ENCODE measurements around the gene EMX2.

The EMX2 gene

DNA sequence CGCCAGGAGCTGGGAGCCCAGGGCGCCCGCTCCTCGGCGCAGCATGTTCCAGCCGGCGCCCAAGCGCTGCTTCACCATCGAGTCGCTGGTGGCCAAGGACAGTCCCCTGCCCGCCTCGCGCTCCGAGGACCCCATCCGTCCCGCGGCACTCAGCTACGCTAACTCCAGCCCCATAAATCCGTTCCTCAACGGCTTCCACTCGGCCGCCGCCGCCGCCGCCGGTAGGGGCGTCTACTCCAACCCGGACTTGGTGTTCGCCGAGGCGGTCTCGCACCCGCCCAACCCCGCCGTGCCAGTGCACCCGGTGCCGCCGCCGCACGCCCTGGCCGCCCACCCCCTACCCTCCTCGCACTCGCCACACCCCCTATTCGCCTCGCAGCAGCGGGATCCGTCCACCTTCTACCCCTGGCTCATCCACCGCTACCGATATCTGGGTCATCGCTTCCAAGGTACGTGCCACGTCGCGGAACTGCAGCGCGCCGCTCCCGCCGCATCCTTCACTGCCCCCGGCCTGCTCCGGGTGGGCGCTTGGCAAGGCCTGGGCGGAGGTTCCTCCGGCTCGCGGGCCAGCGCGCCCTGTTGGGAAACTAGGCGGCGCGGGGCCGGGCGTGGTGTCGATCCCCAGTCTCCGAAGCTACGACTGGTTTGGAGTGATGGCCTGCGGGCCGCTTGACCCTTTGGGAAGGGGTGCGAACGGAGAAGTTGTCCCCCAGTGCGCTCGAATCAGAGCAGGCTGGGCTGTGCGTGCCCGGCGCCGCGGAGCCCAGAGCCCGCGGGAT lies 868 bp downstream of the EMX2 start:
- DNase-seq (ENCODE audit: extremely low spot score): peak; percentile 54
- ChIA-PET CTCF (no interaction called here), POLR2A (interaction anchor here (1.3 kb wide), 1 partner anchor 35 kb away, joined by 5 read pairs; no protein-coding TSS in a partner anchor)
- TF ChIP-seq ZNF384 (IDR thresholded peaks at IDR 0.05): no peak
- TF ChIP-seq FOXM1 (IDR thresholded peaks at IDR 0.05; ENCODE audit: borderline replicate concordance): no peak
- TF ChIP-seq CTBP1 (IDR thresholded peaks at IDR 0.05; ENCODE audit: borderline replicate concordance): peak; percentile 32; the same call in 1 of the 2 replicates
- TF ChIP-seq L3MBTL2 (conservative IDR thresholded peaks at IDR 0.05): 0 out of 2 replicates have a peak, but pooled peaks have one; percentile 39

DNA sequence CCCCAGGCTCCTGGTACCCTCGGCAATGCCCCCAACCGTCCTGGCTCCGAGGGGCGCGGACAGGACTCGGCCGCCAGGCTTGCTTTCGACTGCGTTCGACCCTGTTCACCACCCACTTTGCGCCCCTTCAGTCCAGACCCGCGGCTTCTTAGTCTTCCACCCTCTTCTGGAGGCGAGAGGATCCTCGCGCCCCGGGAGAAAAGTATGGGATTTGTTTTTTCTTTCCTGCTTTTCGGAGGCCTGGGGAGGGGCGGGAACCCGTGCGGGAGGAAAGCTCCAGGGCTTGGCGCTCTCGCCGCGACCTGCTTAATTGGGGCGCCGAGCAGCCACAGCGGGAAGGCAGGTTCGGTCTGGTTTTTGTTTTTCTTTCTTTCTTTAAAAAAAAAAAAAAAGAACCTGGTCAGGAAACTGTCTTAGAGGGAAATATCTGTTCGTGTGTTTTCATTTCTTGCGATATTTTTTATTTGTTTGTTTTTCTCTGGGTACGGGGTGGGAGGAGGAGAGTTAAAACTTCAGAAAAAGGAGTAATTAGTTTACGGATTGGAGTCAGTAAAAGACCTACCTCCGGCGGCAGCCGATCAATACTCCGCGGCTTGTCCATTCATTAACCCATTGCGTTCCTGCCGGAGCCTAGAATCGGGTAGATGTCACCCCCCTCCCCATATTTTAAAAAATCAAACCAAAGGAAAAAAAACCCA lies 1.6 kb downstream of the EMX2 start:
- DNase-seq (ENCODE audit: extremely low spot score): peak; percentile 37
- POLR2A ChIA-PET: no interaction called here
- TF ChIP-seq NFRKB (IDR thresholded peaks at IDR 0.05) (no peak), FOXM1 (IDR thresholded peaks at IDR 0.05; ENCODE audit: borderline replicate concordance) (no peak), L3MBTL2 (conservative IDR thresholded peaks at IDR 0.05) (no peak; the same call in 1 of the 2 replicates), SP1 (IDR thresholded peaks at IDR 0.05) (no peak), ARNT (IDR thresholded peaks at IDR 0.05) (no peak), SUZ12 (IDR thresholded peaks at IDR 0.05) (no peak), HDGF (IDR thresholded peaks at IDR 0.05; ENCODE audit: borderline replicate concordance) (no peak)
- CTCF ChIA-PET: no interaction called here

DNA sequence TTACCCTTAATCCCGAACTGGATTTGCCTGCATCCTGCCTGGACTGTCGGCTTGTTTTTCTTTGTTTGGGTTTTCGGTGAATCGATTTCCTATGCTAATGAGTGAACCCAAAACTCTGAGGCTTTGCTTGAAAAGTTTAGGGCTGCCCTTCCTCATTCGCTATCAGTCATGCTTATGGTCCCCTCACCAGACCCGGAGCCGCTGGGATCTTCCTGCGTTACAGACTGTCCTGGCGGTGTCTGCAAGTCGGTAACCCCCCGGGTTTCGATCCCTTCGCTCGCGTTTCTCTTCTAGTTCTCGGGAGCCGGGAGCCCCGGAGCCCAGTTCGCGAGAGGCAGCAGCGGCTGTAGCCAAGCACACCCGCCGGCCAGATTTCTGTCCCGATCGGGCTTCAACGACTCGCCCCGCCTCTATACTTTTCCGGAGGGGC lies 2.2 kb downstream of the EMX2 start:
- TF ChIP-seq BHLHE40 (IDR thresholded peaks at IDR 0.05; ENCODE audit: borderline replicate concordance) (no peak), SP1 (IDR thresholded peaks at IDR 0.05) (no peak), LEF1 (IDR thresholded peaks at IDR 0.05; ENCODE audit: borderline replicate concordance) (no peak), FOXA1 (IDR thresholded peaks at IDR 0.05) (no peak), TARDBP (IDR thresholded peaks at IDR 0.05) (no peak), NFRKB (IDR thresholded peaks at IDR 0.05) (no peak), FOXM1 (IDR thresholded peaks at IDR 0.05; ENCODE audit: borderline replicate concordance) (no peak), HDGF (IDR thresholded peaks at IDR 0.05; ENCODE audit: borderline replicate concordance) (no peak), FOXK2 (IDR thresholded peaks at IDR 0.05) (no peak), ZNF384 (IDR thresholded peaks at IDR 0.05) (no peak), L3MBTL2 (conservative IDR thresholded peaks at IDR 0.05) (no peak), CTBP1 (IDR thresholded peaks at IDR 0.05; ENCODE audit: borderline replicate concordance) (no peak)
- TF ChIP-seq, protein P1, sequence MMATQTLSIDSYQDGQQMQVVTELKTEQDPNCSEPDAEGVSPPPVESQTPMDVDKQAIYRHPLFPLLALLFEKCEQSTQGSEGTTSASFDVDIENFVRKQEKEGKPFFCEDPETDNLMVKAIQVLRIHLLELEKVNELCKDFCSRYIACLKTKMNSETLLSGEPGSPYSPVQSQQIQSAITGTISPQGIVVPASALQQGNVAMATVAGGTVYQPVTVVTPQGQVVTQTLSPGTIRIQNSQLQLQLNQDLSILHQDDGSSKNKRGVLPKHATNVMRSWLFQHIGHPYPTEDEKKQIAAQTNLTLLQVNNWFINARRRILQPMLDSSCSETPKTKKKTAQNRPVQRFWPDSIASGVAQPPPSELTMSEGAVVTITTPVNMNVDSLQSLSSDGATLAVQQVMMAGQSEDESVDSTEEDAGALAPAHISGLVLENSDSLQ (IDR thresholded peaks at IDR 0.05): no peak
- POLR2A ChIA-PET: no interaction called here
- peak; percentile 15 for DNase-seq (ENCODE audit: extremely low spot score)
- CTCF ChIA-PET: no interaction called here

DNA sequence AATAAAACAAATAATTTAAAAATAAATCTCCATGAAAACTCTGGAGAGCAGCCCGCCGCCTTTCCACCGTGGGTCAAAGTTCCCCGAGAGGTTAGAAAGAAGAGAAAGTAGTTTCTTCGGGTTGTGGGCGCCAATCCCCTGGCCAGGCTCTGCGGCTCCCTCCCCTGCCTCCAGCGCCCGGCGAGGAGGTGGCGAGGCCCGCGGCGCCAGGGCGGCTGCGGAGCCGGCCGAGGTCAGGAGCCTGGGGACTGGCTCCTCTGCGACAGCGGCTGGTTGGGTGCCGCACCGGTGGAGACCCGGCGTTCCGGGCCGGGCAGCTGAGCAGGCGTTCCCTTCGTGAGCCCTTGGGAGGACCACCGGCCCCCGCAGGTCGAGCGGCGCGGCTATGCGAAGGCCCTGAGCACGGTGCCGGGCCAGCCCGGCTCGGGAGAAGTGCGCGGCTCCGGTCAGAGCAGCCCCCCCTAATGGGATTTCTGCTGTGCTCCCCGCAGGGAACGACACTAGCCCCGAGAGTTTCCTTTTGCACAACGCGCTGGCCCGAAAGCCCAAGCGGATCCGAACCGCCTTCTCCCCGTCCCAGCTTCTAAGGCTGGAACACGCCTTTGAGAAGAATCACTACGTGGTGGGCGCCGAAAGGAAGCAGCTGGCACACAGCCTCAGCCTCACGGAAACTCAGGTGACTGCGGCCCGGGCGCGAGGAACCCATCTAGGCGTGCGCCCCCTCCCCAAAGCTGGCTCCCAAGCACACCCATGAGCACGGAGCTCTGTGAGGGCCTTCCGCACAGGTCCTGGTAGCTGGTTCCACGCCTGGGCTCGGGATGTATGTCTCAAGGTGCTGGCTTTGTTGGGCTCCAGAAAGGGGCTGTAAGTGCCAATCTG lies 2.8 kb downstream of the EMX2 start:
- ChIA-PET CTCF (no interaction called here), POLR2A (no interaction called here)
- DNase-seq (ENCODE audit: extremely low spot score): peak; percentile 31
- TF ChIP-seq ARNT (IDR thresholded peaks at IDR 0.05) (no peak), LEF1 (IDR thresholded peaks at IDR 0.05; ENCODE audit: borderline replicate concordance) (no peak), FOXM1 (IDR thresholded peaks at IDR 0.05; ENCODE audit: borderline replicate concordance) (no peak), FOXK2 (IDR thresholded peaks at IDR 0.05) (no peak), SP1 (IDR thresholded peaks at IDR 0.05) (no peak), TARDBP (IDR thresholded peaks at IDR 0.05) (no peak), SUZ12 (IDR thresholded peaks at IDR 0.05) (no peak), CTBP1 (IDR thresholded peaks at IDR 0.05; ENCODE audit: borderline replicate concordance) (no peak), ELF4 (IDR thresholded peaks at IDR 0.05) (no peak), NFRKB (IDR thresholded peaks at IDR 0.05) (no peak), FOXA1 (IDR thresholded peaks at IDR 0.05) (no peak)
- TF ChIP-seq, protein P1 (IDR thresholded peaks at IDR 0.05): no peak

DNA sequence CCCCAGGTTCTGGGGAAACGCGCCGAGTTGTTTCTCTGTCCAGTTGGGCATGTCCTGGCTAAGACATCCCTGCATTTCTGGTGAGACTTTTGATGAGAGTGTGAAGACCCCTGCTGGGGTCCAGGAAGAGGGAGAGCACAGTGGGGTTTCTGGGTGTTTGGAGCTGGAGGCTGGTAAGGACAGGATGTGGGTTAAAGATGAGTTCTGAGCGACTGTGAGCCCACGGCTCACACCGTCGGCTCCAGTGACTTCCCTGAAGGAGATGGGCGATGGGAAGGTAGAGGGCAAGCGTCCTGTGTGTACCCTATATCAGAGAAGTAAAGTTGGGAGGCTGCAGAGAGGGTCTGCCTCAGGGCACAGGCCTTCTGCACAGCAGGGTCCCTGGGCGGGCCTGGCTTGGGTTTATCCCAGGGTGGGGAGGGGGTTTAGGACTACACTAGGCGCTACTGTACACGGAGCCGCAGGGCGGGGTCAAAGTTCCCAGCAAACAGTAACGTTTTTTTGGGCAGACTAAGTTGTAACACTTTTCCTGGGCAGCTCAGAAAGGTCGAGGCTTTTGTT lies 3.6 kb downstream of the EMX2 start:
- CTCF ChIA-PET: no interaction called here
- no peak for DNase-seq (ENCODE audit: extremely low spot score)
- POLR2A ChIA-PET: no interaction called here
- TF ChIP-seq BHLHE40 (IDR thresholded peaks at IDR 0.05; ENCODE audit: borderline replicate concordance): no peak
- TF ChIP-seq, protein P1 (IDR thresholded peaks at IDR 0.05): no peak
- TF ChIP-seq ARNT (IDR thresholded peaks at IDR 0.05): no peak
- TF ChIP-seq LEF1 (IDR thresholded peaks at IDR 0.05; ENCODE audit: borderline replicate concordance): no peak
- no peak for TF ChIP-seq ZNF384 (IDR thresholded peaks at IDR 0.05)
- no peak for TF ChIP-seq FOXM1 (IDR thresholded peaks at IDR 0.05; ENCODE audit: borderline replicate concordance)
- no peak for TF ChIP-seq FOXK2 (IDR thresholded peaks at IDR 0.05)
- no peak for TF ChIP-seq SUZ12 (IDR thresholded peaks at IDR 0.05)
- no peak for TF ChIP-seq TARDBP (IDR thresholded peaks at IDR 0.05)
- no peak for TF ChIP-seq L3MBTL2 (conservative IDR thresholded peaks at IDR 0.05)
- TF ChIP-seq HDGF (IDR thresholded peaks at IDR 0.05; ENCODE audit: borderline replicate concordance): no peak
- TF ChIP-seq ELF4 (IDR thresholded peaks at IDR 0.05): no peak
- no peak for TF ChIP-seq FOXA1 (IDR thresholded peaks at IDR 0.05)
- no peak for TF ChIP-seq SP1 (IDR thresholded peaks at IDR 0.05)
- TF ChIP-seq NFRKB (IDR thresholded peaks at IDR 0.05): no peak
- no peak for TF ChIP-seq CTBP1 (IDR thresholded peaks at IDR 0.05; ENCODE audit: borderline replicate concordance)

All from HEK293T (cell line).